Measurements from ENCODE around the gene SLC41A1.

- TF ChIP-seq CTCF (IDR thresholded peaks at IDR 0.05): no peak
- TF ChIP-seq REST (IDR thresholded peaks at IDR 0.05; ENCODE audit: insufficient read depth in 1 of 2, low read depth in 2 of 2, low read length in 1 of 2): no peak
- TF ChIP-seq SIN3A (IDR thresholded peaks at IDR 0.05; ENCODE audit: borderline replicate concordance, insufficient read depth, low read depth, low read length): no peak
- no peak for TF ChIP-seq POLR2AphosphoS5 (IDR thresholded peaks at IDR 0.05; ENCODE audit: low read depth, low read length)
These were observed 46.4 kb downstream of the SLC41A1 start for GRCh38 chr1:205766570-205766969.

Measured in Panc1 (cell line).